Bronchial epithelial cell (primary cell): ENCODE results near the gene ADGRG4. TPM values are rescaled to one million over a fixed set of nuclear protein-coding genes. Genes with fewer than 3 reads are reported as not detected.

Experiments
- DNase-seq: peaks from one replicate; pipeline ENCODE4 v3.0.0-alpha.2; 2010; ENCODE audit warnings: low read depth
- FAIRE-seq: peaks from 2 replicates; lab custom pipeline; 2011; peaks lifted over from hg19 to GRCh38; lab: Jason Lieb, UNC
- H3K27me3 ChIP-seq: 2 replicates; pipeline ENCODE4 v1.5.1; 2011; ENCODE audit warnings: low read length; ENCODE audit not compliant: control insufficient read depth, insufficient read depth
- H3K36me3 ChIP-seq: 2 replicates; pipeline ENCODE4 v1.5.1; 2011; ENCODE audit warnings: low read length; ENCODE audit not compliant: control insufficient read depth, insufficient read depth
- H3K4me3 ChIP-seq: 2 replicates; pipeline ENCODE4 v1.5.1; 2011; ENCODE audit warnings: mild to moderate bottlenecking, low read depth, low read length, control low read depth
- CTCF ChIP-seq: IDR thresholded peaks from 2 replicates; pipeline ENCODE4 v1.5.1; 2011; ENCODE audit warnings: mild to moderate bottlenecking, moderate library complexity, low read length, control low read depth, inconsistent platforms; ENCODE audit not compliant: insufficient read depth, severe bottlenecking
- total RNA-seq: library from RNA; depleted of rRNA; stranded (reverse); fragments of >200 nt; gene quantifications from 2 replicates; pipeline ENCODE4 v1.2.1, GENCODE V29; 2014

The ADGRG4 gene
- total RNA-seq, 1 donor from 2014 or later = not detected

- DNase-seq (no peak), FAIRE-seq (no peak)
- no peak for TF ChIP-seq CTCF
- H3K4me3 ChIP-seq = no peak overlapping the region
- H3K27me3 ChIP-seq = no peaks in the 10 kb centered on the region
- no peaks in the 10 kb centered on the region for H3K36me3 ChIP-seq
Observed at GRCh38 chrX:136446208-136446607, 145.4 kb downstream of the ADGRG4 start.

- FAIRE-seq (no peak), DNase-seq (no peak)
- Histone ChIP-seq H3K4me3 (no peak overlapping the region), H3K36me3 (no peaks in the 10 kb centered on the region), H3K27me3 (no peaks in the 10 kb centered on the region)
- no peak for TF ChIP-seq CTCF
Observed at GRCh38 chrX:136447308-136447707, 146.5 kb downstream of the ADGRG4 start.

- TF ChIP-seq CTCF = no peak
- FAIRE-seq = no peak
- Histone ChIP-seq H3K4me3 (no peak overlapping the region), H3K27me3 (no peaks in the 10 kb centered on the region), H3K36me3 (no peaks in the 10 kb centered on the region)
- DNase-seq = no peak
Observed at GRCh38 chrX:136447968-136448367, 147.2 kb downstream of the ADGRG4 start.

- no peak overlapping the region for H3K4me3 ChIP-seq
- no peak for TF ChIP-seq CTCF
- DNase-seq (peak; percentile 20), FAIRE-seq (no peak)
- H3K36me3 ChIP-seq = no peaks in the 10 kb centered on the region
- no peaks in the 10 kb centered on the region for H3K27me3 ChIP-seq
Observed at GRCh38 chrX:136450050-136450830, 149.5 kb downstream of the ADGRG4 start.

GRCh38 chrX:136452614-136453013 is 151.9 kb downstream of the ADGRG4 start:
- TF ChIP-seq CTCF = no peak
- FAIRE-seq (no peak), DNase-seq (no peak)
- Histone ChIP-seq H3K27me3 (no peaks in the 10 kb centered on the region), H3K4me3 (no peak overlapping the region), H3K36me3 (no peaks in the 10 kb centered on the region)

- no peak for FAIRE-seq
Observed at GRCh38 chrX:136453114-136453513, 152.4 kb downstream of the ADGRG4 start.

More at GRCh38 chrX:136453114-136453513, 152.4 kb downstream of the ADGRG4 start:
- no peak for TF ChIP-seq CTCF
- Histone ChIP-seq H3K36me3 (no peaks in the 10 kb centered on the region), H3K27me3 (no peaks in the 10 kb centered on the region), H3K4me3 (no peak overlapping the region)
- no peak for DNase-seq
